ENCODE data around the gene FAM120AOS.
A peak's percentile ranks its signal among the peaks of the same experiment; 100 is the strongest.

Gene FAM120AOS

DNA sequence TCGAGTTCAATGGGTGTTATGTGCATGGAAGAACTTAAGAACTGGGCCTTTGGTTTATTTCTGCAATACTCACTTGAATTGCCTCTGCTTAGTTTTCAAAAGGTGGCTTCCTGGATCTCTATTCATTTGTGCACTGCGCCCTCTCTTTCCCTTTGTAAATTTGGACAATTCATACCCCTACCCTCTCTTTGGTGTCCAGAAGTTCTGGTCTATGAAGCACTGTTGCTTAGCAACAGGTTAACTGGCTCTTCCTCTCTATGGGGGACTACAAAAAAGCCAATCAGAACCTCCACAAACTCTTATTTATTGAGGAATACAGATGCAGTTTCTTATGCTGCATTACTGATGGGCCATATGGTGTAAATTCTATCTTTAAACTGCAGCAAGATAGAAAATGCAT lies 15.4 kb downstream of the FAM120AOS start:
- no peak for DNase-seq (ENCODE audit: low read depth)

GRCh38 chr9:93436655-93437407 lies 16.6 kb downstream of the FAM120AOS start:
- no peak for DNase-seq (ENCODE audit: low read depth)

- no peak for DNase-seq (ENCODE audit: low read depth)
Observed at GRCh38 chr9:93436218-93436617, 17.2 kb downstream of the FAM120AOS start.

GRCh38 chr9:93435386-93435785 lies 18.0 kb downstream of the FAM120AOS start:
- DNase-seq (ENCODE audit: low read depth) = no peak

DNA sequence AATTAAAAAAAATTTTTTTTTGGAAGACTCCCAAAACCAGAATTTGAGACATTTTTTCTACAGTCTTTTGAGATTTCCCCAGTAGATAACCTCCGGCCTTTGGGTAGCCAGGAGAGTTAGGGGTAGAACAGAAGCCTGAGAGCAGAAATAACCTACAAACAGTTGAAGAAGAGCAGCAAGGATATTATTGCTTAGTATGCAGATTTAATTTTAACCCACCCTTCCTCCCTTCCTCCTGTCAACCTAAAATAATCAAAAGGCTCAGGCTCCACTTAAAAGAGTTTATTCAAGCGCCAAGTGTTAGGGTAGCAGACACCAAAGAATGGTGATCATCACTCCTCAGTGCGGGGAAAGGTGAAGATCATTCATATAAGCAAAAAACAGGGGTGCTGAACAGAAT lies 19.3 kb downstream of the FAM120AOS start:
- DNase-seq (ENCODE audit: low read depth) = no peak

DNA sequence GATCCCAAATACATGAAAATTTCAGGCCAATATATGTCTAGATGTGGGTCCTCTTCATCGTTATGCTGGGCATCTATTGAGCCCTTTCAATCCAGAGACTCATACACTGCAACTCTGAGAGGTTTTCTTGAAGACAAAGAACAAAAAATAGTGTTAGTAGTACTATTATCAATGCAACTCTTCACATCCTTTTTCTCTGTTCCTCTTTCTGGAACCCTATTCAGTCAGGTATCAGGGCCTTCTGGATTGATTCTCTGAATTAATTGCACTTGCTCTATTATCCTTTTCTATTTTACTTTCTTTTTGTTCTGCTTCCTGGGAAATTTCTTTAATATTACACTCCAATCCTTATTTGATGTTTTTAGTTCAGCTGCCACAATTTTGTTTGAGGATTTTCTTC lies 20.4 kb downstream of the FAM120AOS start:
- no peak for DNase-seq (ENCODE audit: low read depth)

GRCh38 chr9:93431539-93432105 lies 21.8 kb downstream of the FAM120AOS start:
- no peak for DNase-seq (ENCODE audit: low read depth)

DNA sequence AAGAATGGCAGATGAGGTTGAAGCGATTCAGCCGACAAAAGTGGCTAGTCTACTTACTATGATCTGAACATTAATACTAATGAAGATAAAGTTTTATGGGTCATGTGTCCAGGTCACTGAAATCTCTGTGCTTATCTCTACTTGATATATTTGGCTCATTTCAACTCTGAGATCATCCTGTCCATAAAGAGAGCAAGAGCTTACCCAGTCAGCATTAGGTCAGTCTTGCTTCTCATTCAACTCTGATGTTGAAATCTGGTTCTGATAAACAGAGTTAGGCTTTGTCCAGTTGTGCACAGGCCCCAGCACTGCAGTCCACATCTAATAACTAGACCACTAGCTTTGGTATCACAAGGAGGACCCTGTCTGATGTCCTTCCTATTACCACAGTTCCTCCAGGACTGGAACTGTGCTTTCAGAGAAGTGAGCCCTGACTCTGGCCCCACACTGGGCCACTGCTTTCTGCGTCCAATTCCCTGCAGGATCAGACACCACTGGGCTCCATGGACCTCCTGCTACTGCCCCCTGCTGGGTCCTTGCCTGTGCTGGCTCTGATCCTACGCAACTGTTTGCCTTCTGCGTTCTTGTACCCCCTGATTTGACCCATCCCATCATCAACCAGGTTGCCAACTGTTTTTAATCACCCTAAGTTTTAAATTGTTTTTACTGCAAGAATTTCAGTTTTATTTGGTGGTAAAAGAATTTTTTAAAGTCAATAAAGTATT lies 25.6 kb downstream of the FAM120AOS start:
- no peak for DNase-seq (ENCODE audit: low read depth)

GRCh38 chr9:93422977-93423616 lies 30.3 kb downstream of the FAM120AOS start:
- no peak for DNase-seq (ENCODE audit: low read depth)

DNA sequence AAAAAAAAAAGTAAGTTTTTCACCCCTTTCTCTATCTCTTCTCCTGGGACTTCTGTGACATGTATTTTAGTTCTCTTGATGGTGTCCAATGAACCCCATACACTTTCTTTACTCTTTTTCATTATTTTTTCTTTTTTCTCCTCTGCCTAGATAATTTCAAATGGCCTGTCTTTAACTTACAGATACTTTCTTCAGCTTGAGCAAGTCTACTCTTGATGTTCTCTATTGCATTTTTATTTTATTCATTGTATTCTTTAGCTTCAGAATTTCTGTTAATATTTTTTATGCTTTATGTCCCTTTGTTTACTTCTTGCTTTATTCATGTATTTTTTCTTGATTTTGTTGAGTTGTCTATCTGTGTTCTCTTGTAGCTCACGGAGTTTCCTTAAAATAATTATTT lies 34.4 kb downstream of the FAM120AOS start:
- no peak for DNase-seq (ENCODE audit: low read depth)

- no peak for DNase-seq (ENCODE audit: low read depth)
Observed at GRCh38 chr9:93417538-93417937, 35.8 kb downstream of the FAM120AOS start.

- no peak for DNase-seq (ENCODE audit: low read depth)
Observed at GRCh38 chr9:93416530-93417235, 36.7 kb downstream of the FAM120AOS start.

GRCh38 chr9:93415176-93415690 lies 38.1 kb downstream of the FAM120AOS start:
- no peak for DNase-seq (ENCODE audit: low read depth)

- DNase-seq (ENCODE audit: low read depth) = no peak
Observed at GRCh38 chr9:93413530-93413929, 39.9 kb downstream of the FAM120AOS start.

- DNase-seq (ENCODE audit: low read depth) = no peak
Observed at GRCh38 chr9:93406371-93406770, 47.0 kb downstream of the FAM120AOS start.

DNA sequence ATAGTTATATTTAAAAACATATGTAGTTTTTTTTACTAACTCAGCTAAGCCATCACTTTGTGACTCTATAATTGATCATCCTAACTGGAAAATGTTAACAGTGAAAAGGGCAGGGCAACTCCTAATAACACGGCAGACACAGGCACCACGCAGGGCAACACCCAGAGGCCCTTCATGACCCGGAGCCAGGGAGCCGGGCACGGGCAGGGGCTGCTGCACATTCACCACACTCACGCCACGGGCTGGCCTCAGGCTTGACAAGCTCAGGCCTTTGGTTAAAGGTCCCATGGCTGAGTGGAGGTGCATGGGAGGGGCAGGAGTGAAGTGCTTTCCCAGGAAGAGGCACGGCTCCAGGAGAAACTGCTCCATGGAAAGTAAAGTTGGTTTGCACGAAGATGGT lies 54.9 kb downstream of the FAM120AOS start:
- no peak for DNase-seq (ENCODE audit: low read depth)

- peak; percentile 47 for DNase-seq (ENCODE audit: low read depth)
Observed at GRCh38 chr9:93397661-93398373, 55.6 kb downstream of the FAM120AOS start.
